PFSK-1 (cell line): ENCODE measurements around the gene KIF1B.

Source experiments
- FOXP2 ChIP-seq: optimal IDR thresholded peaks from 2 replicates; pipeline ENCODE3; 2011; ENCODE audit warnings: borderline replicate concordance, control low read depth, inconsistent platforms; ENCODE audit not compliant: insufficient read depth; ENCODE audit errors: extremely low read length, extremely low read depth
- POLR2AphosphoS5 ChIP-seq: IDR thresholded peaks from 2 replicates; pipeline ENCODE4 v1.6.1; 2012; ENCODE audit warnings: low read depth, mild to moderate bottlenecking, control low read depth, low read length, moderate library complexity
- REST ChIP-seq, 2 experiments: IDR thresholded peaks; 2 replicates each; pipeline versions ENCODE4 v1.6.1 to v1.8.0; 2011 to 2012; ENCODE audit warnings: low read depth in 2 of 2, low read length in 2 of 2, control low read depth in 1 of 2, inconsistent platforms in 1 of 2, mild to moderate bottlenecking in 1 of 2, moderate library complexity in 1 of 2; ENCODE audit not compliant: insufficient read depth in 1 of 2
- SIN3A ChIP-seq: IDR thresholded peaks from 2 replicates; pipeline ENCODE4 v1.6.1; 2012; ENCODE audit warnings: mild to moderate bottlenecking, low read length, moderate library complexity, borderline replicate concordance; ENCODE audit not compliant: insufficient read depth
- TAF1 ChIP-seq: IDR thresholded peaks from 2 replicates; pipeline ENCODE4 v1.6.1; 2012; ENCODE audit warnings: low read length, control low read depth, borderline replicate concordance; ENCODE audit not compliant: insufficient read depth

KIF1B gene

GRCh38 chr1:10208537-10208936 is 1.8 kb upstream of the KIF1B start:
- no peak for TF ChIP-seq SIN3A

GRCh38 chr1:10209590-10209904 is 823 bp upstream of the KIF1B start:
- TF ChIP-seq FOXP2: no peak
- no peak for TF ChIP-seq TAF1
- TF ChIP-seq REST (IDR thresholded peaks at IDR 0.05; ENCODE audit: insufficient read depth in 1 of 2, low read depth in 2 of 2, low read length in 2 of 2): no peak
- TF ChIP-seq SIN3A: no peak
- no peak for TF ChIP-seq POLR2AphosphoS5

- TF ChIP-seq POLR2AphosphoS5: no peak
- 0 out of 2 replicates have a peak, but pooled peaks have one; percentile 24 for TF ChIP-seq SIN3A
- no peak for TF ChIP-seq REST (IDR thresholded peaks at IDR 0.05; ENCODE audit: insufficient read depth in 1 of 2, low read depth in 2 of 2, low read length in 2 of 2)
- 0 out of 2 replicates have a peak, but pooled peaks have one; percentile 0 for TF ChIP-seq TAF1
- peak; percentile 12 for TF ChIP-seq FOXP2
Measured at GRCh38 chr1:10210841-10211804, 753 bp downstream of the KIF1B start.

- no peak for TF ChIP-seq SIN3A
- no peak for TF ChIP-seq FOXP2
- no peak for TF ChIP-seq POLR2AphosphoS5
- TF ChIP-seq REST (IDR thresholded peaks at IDR 0.05; ENCODE audit: insufficient read depth in 1 of 2, low read depth in 2 of 2, low read length in 2 of 2): no peak
- no peak for TF ChIP-seq TAF1
Measured at GRCh38 chr1:10211805-10212410, 1.5 kb downstream of the KIF1B start.

GRCh38 chr1:10212476-10212875 is 2.1 kb downstream of the KIF1B start:
- TF ChIP-seq TAF1 (no peak), REST (IDR thresholded peaks at IDR 0.05; ENCODE audit: insufficient read depth in 1 of 2, low read depth in 2 of 2, low read length in 2 of 2) (no peak), FOXP2 (no peak), POLR2AphosphoS5 (no peak), SIN3A (no peak)
